Fibroblast of mammary gland (primary cell): ENCODE data around the gene NISCH.

Experiments
- DNase-seq: peaks from one replicate; pipeline ENCODE4 v3.0.0-alpha.2; 2010; ENCODE audit warnings: low read depth
- H3K4me3 ChIP-seq: 2 replicates; pipeline ENCODE4 v1.5.1; 2011; ENCODE audit warnings: low read depth, mild to moderate bottlenecking, low read length, moderate library complexity; ENCODE audit not compliant: control insufficient read depth
- TF ChIP-seq, protein P1 (sequence below): conservative IDR thresholded peaks from 2 replicates; pipeline ENCODE4 v1.5.1; 2011; ENCODE audit warnings: low read depth, low read length, inconsistent platforms; ENCODE audit not compliant: control insufficient read depth, insufficient read depth

NISCH gene

DNA sequence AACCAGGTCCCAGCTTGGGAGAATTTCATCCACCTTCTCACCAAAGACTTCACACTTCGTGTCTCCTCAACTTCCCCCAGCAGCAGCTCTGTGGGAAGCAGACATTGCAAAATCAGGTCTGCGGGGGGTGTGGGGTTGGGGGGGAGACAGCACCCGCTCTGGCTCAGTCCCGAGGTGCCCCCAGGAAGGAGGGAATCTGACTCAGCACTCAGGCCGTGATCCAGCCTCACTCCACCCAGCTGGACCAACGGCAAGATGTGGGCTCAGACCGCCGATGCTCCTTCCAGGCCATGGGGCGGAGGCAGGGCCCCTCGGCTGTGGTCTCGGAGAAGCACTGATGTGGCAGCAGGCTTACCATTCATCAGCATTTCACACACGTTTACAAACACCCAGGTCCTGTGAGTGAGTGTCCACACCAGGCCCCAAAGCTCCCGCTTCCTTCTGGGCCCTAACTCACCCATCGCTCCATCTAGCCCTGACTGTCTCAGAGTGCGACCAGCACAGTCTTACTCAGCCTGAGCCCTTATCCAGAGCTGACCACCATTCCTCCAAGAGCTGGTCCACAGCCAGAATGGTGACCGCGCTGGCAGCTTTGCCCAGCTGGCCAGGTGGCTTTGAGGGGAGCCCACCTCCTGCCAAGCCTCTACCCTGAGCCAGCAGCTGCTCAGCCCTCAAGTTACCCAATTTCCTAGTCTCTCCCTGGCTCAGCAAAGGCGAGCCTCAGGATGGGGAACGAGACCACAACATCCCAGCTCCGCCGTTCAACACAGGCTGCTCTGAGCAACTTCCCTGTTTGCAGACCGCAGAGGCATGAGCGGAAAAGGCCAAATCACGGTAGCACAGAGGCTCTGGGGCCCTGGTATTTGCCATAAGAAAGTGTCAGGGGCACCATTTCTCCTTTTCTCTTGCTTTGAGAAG, 43.0 kb downstream of the NISCH start:
- DNase-seq, result peak; percentile 94
- H3K4me3 ChIP-seq, result no peak overlapping the region
- TF ChIP-seq, protein P1, sequence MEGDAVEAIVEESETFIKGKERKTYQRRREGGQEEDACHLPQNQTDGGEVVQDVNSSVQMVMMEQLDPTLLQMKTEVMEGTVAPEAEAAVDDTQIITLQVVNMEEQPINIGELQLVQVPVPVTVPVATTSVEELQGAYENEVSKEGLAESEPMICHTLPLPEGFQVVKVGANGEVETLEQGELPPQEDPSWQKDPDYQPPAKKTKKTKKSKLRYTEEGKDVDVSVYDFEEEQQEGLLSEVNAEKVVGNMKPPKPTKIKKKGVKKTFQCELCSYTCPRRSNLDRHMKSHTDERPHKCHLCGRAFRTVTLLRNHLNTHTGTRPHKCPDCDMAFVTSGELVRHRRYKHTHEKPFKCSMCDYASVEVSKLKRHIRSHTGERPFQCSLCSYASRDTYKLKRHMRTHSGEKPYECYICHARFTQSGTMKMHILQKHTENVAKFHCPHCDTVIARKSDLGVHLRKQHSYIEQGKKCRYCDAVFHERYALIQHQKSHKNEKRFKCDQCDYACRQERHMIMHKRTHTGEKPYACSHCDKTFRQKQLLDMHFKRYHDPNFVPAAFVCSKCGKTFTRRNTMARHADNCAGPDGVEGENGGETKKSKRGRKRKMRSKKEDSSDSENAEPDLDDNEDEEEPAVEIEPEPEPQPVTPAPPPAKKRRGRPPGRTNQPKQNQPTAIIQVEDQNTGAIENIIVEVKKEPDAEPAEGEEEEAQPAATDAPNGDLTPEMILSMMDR, result no peak

DNA sequence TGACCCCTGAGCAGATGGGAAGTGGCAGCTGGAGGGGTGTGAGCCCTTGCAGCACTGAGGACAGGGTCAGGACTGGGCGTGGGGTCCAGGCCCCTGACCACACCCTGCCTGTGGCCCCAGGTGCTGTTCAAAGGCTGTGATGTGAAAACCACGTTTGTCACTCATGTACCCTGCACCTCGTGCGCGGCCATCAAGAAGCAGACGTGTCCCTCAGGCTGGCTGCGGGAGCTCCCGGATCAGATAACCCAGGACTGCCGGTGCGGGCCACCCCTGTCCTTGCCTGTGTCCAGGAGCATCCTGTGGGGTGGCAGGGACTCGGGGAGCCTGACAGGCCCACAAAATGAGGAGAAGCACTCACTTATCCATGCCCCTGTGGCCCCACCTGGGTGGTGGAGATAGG, 45.6 kb downstream of the NISCH start:
- no peak for DNase-seq
- TF ChIP-seq, protein P1, result no peak
- H3K4me3 ChIP-seq, result no peak overlapping the region

DNA sequence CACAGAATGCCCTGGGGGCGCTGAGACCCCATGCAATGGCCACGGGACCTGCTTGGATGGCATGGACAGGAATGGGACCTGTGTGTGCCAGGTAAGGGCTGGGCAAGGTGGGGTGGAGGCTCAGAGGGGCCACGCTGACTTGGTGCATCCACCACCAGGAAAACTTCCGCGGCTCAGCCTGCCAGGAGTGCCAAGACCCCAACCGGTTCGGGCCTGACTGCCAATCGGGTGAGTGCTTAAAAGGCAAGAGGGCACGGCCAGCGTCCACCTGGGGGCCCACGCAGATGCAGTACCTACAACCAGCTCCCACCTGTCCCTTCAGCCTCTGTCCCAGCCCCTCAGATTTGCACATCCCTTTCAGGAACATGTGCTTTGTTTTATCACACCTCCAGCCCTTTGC, 46.6 kb downstream of the NISCH start:
- TF ChIP-seq, protein P1, result no peak
- H3K4me3 ChIP-seq, result no peak overlapping the region
- DNase-seq, result no peak

DNA sequence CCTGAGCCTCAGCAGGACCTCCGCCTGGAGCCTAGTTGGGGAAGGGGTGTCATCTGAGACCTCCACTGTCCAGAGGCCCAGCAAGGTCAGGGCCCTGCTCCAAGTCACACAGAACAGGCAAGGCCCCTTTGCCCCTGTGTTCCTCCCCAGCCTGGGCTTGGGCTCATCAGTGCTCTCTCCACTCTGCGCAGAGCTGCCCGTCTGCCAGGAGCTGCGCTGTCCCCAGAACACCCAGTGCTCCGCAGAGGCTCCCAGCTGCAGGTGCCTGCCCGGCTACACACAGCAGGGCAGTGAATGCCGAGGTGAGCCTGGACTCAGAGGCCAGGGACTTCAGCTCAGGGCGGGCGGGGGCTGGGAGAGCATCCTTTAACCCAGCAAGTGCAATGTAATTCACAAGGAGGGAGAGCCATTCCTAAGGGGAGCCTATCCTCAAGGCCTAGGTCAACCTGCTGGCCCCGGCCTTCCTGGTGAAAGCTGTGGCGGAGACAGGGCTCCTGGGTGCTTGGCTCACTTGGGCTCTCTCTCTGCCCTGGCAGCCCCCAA, 47.5 kb downstream of the NISCH start:
- no peak overlapping the region for H3K4me3 ChIP-seq
- no peak for DNase-seq
- TF ChIP-seq, protein P1, result no peak

DNA sequence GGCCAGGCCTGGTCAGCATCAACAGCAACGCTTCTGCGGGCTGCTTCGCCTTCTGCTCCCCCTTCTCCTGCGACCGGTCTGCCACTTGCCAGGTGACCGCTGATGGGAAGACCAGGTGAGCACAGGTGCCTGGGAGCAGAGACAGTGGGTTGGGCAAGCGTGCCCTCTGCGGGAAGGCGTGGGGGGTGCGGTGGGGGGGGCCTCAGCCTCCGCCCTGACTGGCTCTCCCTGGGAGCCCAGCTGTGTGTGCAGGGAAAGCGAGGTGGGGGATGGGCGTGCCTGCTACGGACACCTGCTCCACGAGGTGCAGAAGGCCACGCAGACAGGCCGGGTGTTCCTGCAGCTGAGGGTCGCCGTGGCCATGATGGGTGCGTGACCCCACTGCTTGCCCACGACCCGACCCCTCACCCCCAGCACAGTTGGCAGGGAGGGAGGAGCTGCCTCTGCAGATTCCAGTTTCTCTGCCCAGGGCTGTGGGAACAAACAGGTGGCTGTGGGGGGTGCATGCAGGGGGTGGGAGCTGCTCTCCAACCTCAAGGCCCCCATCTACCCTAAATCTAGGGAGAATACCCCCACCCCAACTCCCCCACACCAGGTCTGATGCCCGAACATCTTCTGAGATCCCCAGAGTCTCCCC, 48.5 kb downstream of the NISCH start:
- DNase-seq, result no peak
- no peak overlapping the region for H3K4me3 ChIP-seq
- TF ChIP-seq, protein P1, result no peak

DNA sequence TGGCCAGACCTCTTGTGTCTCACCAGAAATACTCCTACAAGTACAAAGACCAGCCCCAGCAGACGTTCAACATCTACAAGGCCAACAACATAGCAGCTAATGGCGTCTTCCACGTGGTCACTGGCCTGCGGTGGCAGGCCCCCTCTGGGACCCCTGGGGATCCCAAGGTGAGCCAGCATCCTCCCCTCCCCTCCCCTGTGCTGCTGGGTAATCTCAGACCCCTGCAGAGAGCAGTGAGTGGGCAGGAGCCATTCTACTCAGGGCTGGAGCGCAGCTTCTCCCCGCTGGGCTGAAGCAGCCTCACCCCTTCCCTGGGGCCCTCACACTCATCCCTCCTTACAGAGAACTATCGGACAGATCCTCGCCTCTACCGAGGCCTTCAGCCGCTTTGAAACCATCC, 49.6 kb downstream of the NISCH start:
- H3K4me3 ChIP-seq, result no peak overlapping the region
- DNase-seq, result no peak
- TF ChIP-seq, protein P1, result no peak
